Measurements from ENCODE around the gene CRACR2A.

Gene CRACR2A

DNA sequence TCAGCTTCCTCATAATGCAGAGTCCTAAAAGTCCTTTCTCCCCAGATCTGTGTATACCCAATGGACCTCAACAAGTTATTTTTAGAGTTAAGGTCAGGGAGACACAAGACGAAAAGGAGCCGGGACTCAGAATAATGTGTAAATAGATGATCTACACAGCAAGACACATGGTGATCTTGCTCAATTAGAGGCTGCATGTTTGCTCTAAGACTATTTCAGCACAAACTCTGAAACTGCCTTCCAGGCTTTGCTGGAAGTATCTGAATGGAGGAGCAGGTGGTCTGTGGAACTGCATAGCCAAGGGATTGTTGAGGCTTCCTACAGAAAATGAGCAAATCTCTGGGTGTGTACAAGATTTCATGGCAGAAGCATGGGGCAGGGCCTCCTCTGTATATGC, 80.8 kb downstream of the CRACR2A start:
- H3K4me2 ChIP-seq (ENCODE audit: low read length) = no peak overlapping the region
- H4K20me1 ChIP-seq (ENCODE audit: insufficient read depth, low read length) = no peaks in the 10 kb centered on the region
- no peaks in the 10 kb centered on the region for H3F3A ChIP-seq (ENCODE audit: insufficient read depth, low read length)
- H3K9ac ChIP-seq (ENCODE audit: low read length) = no peak overlapping the region
- H3K79me2 ChIP-seq (ENCODE audit: insufficient read depth, low read length) = no peaks in the 10 kb centered on the region
- no peak overlapping the region for H2AFZ ChIP-seq (ENCODE audit: low read length)
- H3K9me2 ChIP-seq (ENCODE audit: low read depth, low read length) = no peaks in the 10 kb centered on the region
- H3K9me3 ChIP-seq (ENCODE audit: low read length) = no peaks in the 10 kb centered on the region
- no peak overlapping the region for H3K4me3 ChIP-seq (ENCODE audit: low read depth, low read length, poor library complexity, severe bottlenecking)
- no peaks in the 10 kb centered on the region for H3K27me3 ChIP-seq (ENCODE audit: insufficient read depth, low read length)
- no peak overlapping the region for H3K27ac ChIP-seq (ENCODE audit: low read depth, low read length, poor library complexity, severe bottlenecking)
- H3K4me1 ChIP-seq (ENCODE audit: insufficient read depth, low read length, severe bottlenecking) = no peaks in the 10 kb centered on the region
- TF ChIP-seq, protein P1, sequence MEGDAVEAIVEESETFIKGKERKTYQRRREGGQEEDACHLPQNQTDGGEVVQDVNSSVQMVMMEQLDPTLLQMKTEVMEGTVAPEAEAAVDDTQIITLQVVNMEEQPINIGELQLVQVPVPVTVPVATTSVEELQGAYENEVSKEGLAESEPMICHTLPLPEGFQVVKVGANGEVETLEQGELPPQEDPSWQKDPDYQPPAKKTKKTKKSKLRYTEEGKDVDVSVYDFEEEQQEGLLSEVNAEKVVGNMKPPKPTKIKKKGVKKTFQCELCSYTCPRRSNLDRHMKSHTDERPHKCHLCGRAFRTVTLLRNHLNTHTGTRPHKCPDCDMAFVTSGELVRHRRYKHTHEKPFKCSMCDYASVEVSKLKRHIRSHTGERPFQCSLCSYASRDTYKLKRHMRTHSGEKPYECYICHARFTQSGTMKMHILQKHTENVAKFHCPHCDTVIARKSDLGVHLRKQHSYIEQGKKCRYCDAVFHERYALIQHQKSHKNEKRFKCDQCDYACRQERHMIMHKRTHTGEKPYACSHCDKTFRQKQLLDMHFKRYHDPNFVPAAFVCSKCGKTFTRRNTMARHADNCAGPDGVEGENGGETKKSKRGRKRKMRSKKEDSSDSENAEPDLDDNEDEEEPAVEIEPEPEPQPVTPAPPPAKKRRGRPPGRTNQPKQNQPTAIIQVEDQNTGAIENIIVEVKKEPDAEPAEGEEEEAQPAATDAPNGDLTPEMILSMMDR (IDR thresholded peaks at IDR 0.05; ENCODE audit: low read length) = no peak
- TF ChIP-seq EZH2 (IDR thresholded peaks at IDR 0.05; ENCODE audit: borderline replicate concordance, low read length) = no peak
- peaks cover 32% of the 10 kb centered on the region; the same call in 1 of the 2 replicates for H3K36me3 ChIP-seq (ENCODE audit: insufficient read depth, low read length)

DNA sequence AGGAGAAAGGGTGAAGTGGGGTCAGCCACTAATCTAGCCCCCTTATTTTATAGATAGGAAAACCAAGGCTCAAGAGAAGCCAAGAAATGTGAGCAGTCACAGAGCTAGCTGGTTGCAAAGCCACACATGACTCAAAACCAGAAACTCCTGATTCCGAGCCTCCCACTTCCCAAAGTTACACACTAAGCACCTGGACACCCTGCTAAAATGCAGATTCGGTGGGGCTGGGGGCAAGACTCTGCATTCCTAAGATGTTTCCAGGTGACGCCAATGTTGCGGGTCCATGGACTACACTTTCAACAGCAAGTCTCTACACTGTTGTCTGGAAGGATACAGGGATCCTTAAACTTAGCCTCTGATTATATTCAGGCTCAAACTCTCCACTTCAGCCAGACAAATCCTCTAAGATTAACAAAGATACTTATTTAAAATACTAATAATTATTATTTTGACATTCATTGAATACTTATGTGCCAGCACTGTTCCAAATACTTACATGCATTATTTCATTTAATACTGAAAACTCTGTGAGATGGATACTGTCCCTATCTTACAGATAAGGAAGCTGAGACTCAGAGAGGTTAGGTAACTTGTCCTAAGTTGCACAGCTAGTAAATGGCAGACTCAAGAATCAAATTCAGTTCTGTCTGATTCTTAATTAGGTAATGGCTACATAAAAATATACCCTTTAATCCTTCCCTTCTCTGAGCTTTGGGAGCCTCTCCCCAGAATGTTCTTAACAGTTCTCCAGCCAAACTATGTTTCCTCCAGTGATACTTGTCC, 81.4 kb downstream of the CRACR2A start:
- no peaks in the 10 kb centered on the region for H3F3A ChIP-seq (ENCODE audit: insufficient read depth, low read length)
- H3K27ac ChIP-seq (ENCODE audit: low read depth, low read length, poor library complexity, severe bottlenecking) = no peak overlapping the region
- H3K4me3 ChIP-seq (ENCODE audit: low read depth, low read length, poor library complexity, severe bottlenecking) = no peak overlapping the region
- no peak overlapping the region for H3K9ac ChIP-seq (ENCODE audit: low read length)
- H3K4me2 ChIP-seq (ENCODE audit: low read length) = no peak overlapping the region
- no peak overlapping the region for H2AFZ ChIP-seq (ENCODE audit: low read length)
- no peaks in the 10 kb centered on the region for H3K79me2 ChIP-seq (ENCODE audit: insufficient read depth, low read length)
- peaks cover 32% of the 10 kb centered on the region; the same call in 1 of the 2 replicates for H3K36me3 ChIP-seq (ENCODE audit: insufficient read depth, low read length)
- H4K20me1 ChIP-seq (ENCODE audit: insufficient read depth, low read length) = no peaks in the 10 kb centered on the region
- H3K27me3 ChIP-seq (ENCODE audit: insufficient read depth, low read length) = no peaks in the 10 kb centered on the region
- H3K9me3 ChIP-seq (ENCODE audit: low read length) = no peaks in the 10 kb centered on the region
- no peaks in the 10 kb centered on the region for H3K9me2 ChIP-seq (ENCODE audit: low read depth, low read length)
- no peak for TF ChIP-seq EZH2 (IDR thresholded peaks at IDR 0.05; ENCODE audit: borderline replicate concordance, low read length)
- TF ChIP-seq, protein P1 (IDR thresholded peaks at IDR 0.05; ENCODE audit: low read length) = no peak
- H3K4me1 ChIP-seq (ENCODE audit: insufficient read depth, low read length, severe bottlenecking) = no peaks in the 10 kb centered on the region

DNA sequence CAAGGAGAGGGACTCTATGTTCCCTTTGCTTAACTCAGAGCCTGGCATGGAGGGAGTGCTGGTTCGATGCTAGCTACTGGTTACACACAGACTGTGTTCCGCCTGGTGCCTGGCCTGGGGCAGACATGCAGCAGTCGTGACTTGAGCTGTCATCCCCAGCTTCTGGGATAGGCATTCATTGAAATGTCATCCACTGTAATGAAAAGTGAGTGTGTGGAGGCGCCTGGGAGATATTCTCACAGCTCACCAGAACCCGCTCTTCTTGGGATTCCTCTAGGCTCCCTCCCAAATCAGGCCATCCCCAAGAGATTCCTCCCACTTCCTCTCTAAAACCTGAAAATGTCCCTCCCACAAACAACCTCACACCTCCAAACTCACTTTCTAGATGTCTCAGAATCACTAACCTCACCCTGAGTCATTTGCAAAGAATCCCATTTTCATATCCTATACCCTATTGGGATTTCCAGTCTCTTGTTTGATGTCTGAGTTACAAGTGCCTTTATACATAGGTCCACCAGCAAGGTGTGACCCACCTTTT, 82.8 kb downstream of the CRACR2A start:
- Histone ChIP-seq H3K4me3 (ENCODE audit: low read depth, low read length, poor library complexity, severe bottlenecking) (no peak overlapping the region), H3K9me2 (ENCODE audit: low read depth, low read length) (no peaks in the 10 kb centered on the region), H3K36me3 (ENCODE audit: insufficient read depth, low read length) (peaks cover 37% of the 10 kb centered on the region; the same call in 1 of the 2 replicates), H3K9me3 (ENCODE audit: low read length) (no peaks in the 10 kb centered on the region), H3K4me1 (ENCODE audit: insufficient read depth, low read length, severe bottlenecking) (no peaks in the 10 kb centered on the region), H2AFZ (ENCODE audit: low read length) (no peak overlapping the region), H3K4me2 (ENCODE audit: low read length) (no peak overlapping the region), H3K27ac (ENCODE audit: low read depth, low read length, poor library complexity, severe bottlenecking) (no peak overlapping the region), H4K20me1 (ENCODE audit: insufficient read depth, low read length) (no peaks in the 10 kb centered on the region), H3K9ac (ENCODE audit: low read length) (no peak overlapping the region), H3K27me3 (ENCODE audit: insufficient read depth, low read length) (no peaks in the 10 kb centered on the region), H3F3A (ENCODE audit: insufficient read depth, low read length) (no peaks in the 10 kb centered on the region), H3K79me2 (ENCODE audit: insufficient read depth, low read length) (no peaks in the 10 kb centered on the region)
- TF ChIP-seq EZH2 (IDR thresholded peaks at IDR 0.05; ENCODE audit: borderline replicate concordance, low read length) = no peak
- TF ChIP-seq, protein P1 (IDR thresholded peaks at IDR 0.05; ENCODE audit: low read length) = no peak

Measured in OCI-LY1 (cell line).